Measurements from ENCODE around the gene PCDH15.

GRCh38 chr10:54577682-54578081, 223.3 kb downstream of the PCDH15 start:
- no peak for TF ChIP-seq EZH2 (IDR thresholded peaks at IDR 0.05; ENCODE audit: borderline replicate concordance, low read depth, low read length, poor library complexity, severe bottlenecking)
- no peak for TF ChIP-seq CTCF (conservative IDR thresholded peaks at IDR 0.05; ENCODE audit: low read depth, low read length)

Data from A673 (cell line).